Memory B cell (primary cell): ENCODE results near the gene C17orf67.

Experiments
- ATAC-seq: fragments of 150-1000 bp; cut with Tn5 transposase; 2 replicates; pipeline ENCODE4 v1.10.0; 2021; ENCODE audit warnings: low read depth, mild to moderate bottlenecking, moderate library complexity
- DNase-seq, 2 donors: peaks; one replicate each; pipeline ENCODE4 v3.0.0; 2022; ENCODE audit warnings: low spot score in 2 of 2
- H3K27ac Mint-ChIP-seq: one replicate; pipeline ENCODE4 v1.8.0; 2022; ENCODE audit warnings: mild to moderate bottlenecking, moderate library complexity, mixed read lengths
- H3K27me3 Mint-ChIP-seq: one replicate; pipeline ENCODE4 v1.8.0; 2022; ENCODE audit warnings: mixed read lengths
- H3K36me3 Mint-ChIP-seq: one replicate; pipeline ENCODE4 v1.8.0; 2022; ENCODE audit warnings: mild to moderate bottlenecking, mixed read lengths
- H3K4me1 Mint-ChIP-seq: one replicate; pipeline ENCODE4 v1.8.0; 2022; ENCODE audit warnings: mixed read lengths
- H3K4me3 Mint-ChIP-seq: one replicate; pipeline ENCODE4 v1.8.0; 2022; ENCODE audit warnings: mild to moderate bottlenecking, moderate library complexity, mixed read lengths
- H3K9me3 Mint-ChIP-seq: one replicate; pipeline ENCODE4 v1.8.0; 2022; ENCODE audit warnings: mixed read lengths

Gene C17orf67

GRCh38 chr17:56850591-56850990 is 16.9 kb upstream of the C17orf67 start:
- peaks cover 31% of the 10 kb centered on the region for H3K36me3 Mint-ChIP-seq
- H3K9me3 Mint-ChIP-seq = no peaks in the 10 kb centered on the region
- H3K4me1 Mint-ChIP-seq = peaks cover 10% of the 10 kb centered on the region
- DNase-seq = no peak
- ATAC-seq = no peak
- H3K27ac Mint-ChIP-seq = no peak overlapping the region
- H3K4me3 Mint-ChIP-seq = no peak overlapping the region
- no peaks in the 10 kb centered on the region for H3K27me3 Mint-ChIP-seq

GRCh38 chr17:56849131-56849530 is 15.4 kb upstream of the C17orf67 start:
- Mint-ChIP-seq H3K36me3 (peaks cover 26% of the 10 kb centered on the region), H3K27me3 (no peaks in the 10 kb centered on the region), H3K9me3 (no peaks in the 10 kb centered on the region), H3K27ac (no peak overlapping the region), H3K4me3 (no peak overlapping the region), H3K4me1 (peaks cover 10% of the 10 kb centered on the region)
- ATAC-seq = no peak
- DNase-seq = no peak

- Mint-ChIP-seq H3K27ac (no peak overlapping the region), H3K27me3 (no peaks in the 10 kb centered on the region), H3K4me1 (peaks cover 10% of the 10 kb centered on the region), H3K36me3 (peaks cover 26% of the 10 kb centered on the region), H3K9me3 (no peaks in the 10 kb centered on the region), H3K4me3 (no peak overlapping the region)
- ATAC-seq = no peak
- no peak for DNase-seq
Measured at GRCh38 chr17:56847106-56847505, 13.4 kb upstream of the C17orf67 start.

- Mint-ChIP-seq H3K27ac (no peak overlapping the region), H3K4me1 (peaks cover 10% of the 10 kb centered on the region), H3K9me3 (no peaks in the 10 kb centered on the region), H3K36me3 (peaks cover 20% of the 10 kb centered on the region), H3K27me3 (no peaks in the 10 kb centered on the region), H3K4me3 (no peak overlapping the region)
- DNase-seq (no peak), ATAC-seq (no peak)
Measured at GRCh38 chr17:56845934-56846333, 12.2 kb upstream of the C17orf67 start.

- Mint-ChIP-seq H3K27ac (no peak overlapping the region), H3K9me3 (no peaks in the 10 kb centered on the region), H3K36me3 (peaks cover 10% of the 10 kb centered on the region), H3K4me1 (peaks cover 9% of the 10 kb centered on the region), H3K4me3 (no peak overlapping the region), H3K27me3 (no peaks in the 10 kb centered on the region)
- DNase-seq (no peak), ATAC-seq (no peak)
Measured at GRCh38 chr17:56842577-56842976, 8.9 kb upstream of the C17orf67 start.

GRCh38 chr17:56838687-56839086 is 5.0 kb upstream of the C17orf67 start:
- no peaks in the 10 kb centered on the region for H3K27me3 Mint-ChIP-seq
- DNase-seq = no peak
- no peak overlapping the region for H3K27ac Mint-ChIP-seq
- H3K4me1 Mint-ChIP-seq = peaks cover 20% of the 10 kb centered on the region
- H3K36me3 Mint-ChIP-seq = peaks cover 11% of the 10 kb centered on the region
- no peak overlapping the region for H3K4me3 Mint-ChIP-seq
- H3K9me3 Mint-ChIP-seq = no peaks in the 10 kb centered on the region
- no peak for ATAC-seq

GRCh38 chr17:56835264-56835585 is 1.5 kb upstream of the C17orf67 start:
- Mint-ChIP-seq H3K4me1 (peaks cover 38% of the 10 kb centered on the region), H3K27me3 (no peaks in the 10 kb centered on the region), H3K36me3 (peaks cover 13% of the 10 kb centered on the region), H3K4me3 (peak overlapping the region; percentile 95), H3K9me3 (no peaks in the 10 kb centered on the region), H3K27ac (no peak overlapping the region)
- DNase-seq (no peak), ATAC-seq (no peak)

- Mint-ChIP-seq H3K4me1 (peaks cover 38% of the 10 kb centered on the region), H3K27me3 (no peaks in the 10 kb centered on the region), H3K27ac (peak overlapping the region; percentile 58), H3K4me3 (peak overlapping the region; percentile 95), H3K36me3 (peaks cover 11% of the 10 kb centered on the region), H3K9me3 (no peaks in the 10 kb centered on the region)
- peak; percentile 58 to 67 for DNase-seq
- peak; percentile 36 for ATAC-seq
Measured at GRCh38 chr17:56834380-56835263, 902 bp upstream of the C17orf67 start.

- ATAC-seq (peak; percentile 61), DNase-seq (peak; percentile 46 to 58)
- Mint-ChIP-seq H3K9me3 (no peaks in the 10 kb centered on the region), H3K27me3 (no peaks in the 10 kb centered on the region), H3K4me3 (peak overlapping the region; percentile 95), H3K4me1 (peaks cover 38% of the 10 kb centered on the region), H3K36me3 (peaks cover 11% of the 10 kb centered on the region), H3K27ac (peak overlapping the region; percentile 87)
Measured at GRCh38 chr17:56833057-56833808, 487 bp downstream of the C17orf67 start.

- H3K9me3 Mint-ChIP-seq = no peaks in the 10 kb centered on the region
- peaks cover 11% of the 10 kb centered on the region for H3K36me3 Mint-ChIP-seq
- ATAC-seq = no peak
- peak overlapping the region; percentile 74 for H3K4me3 Mint-ChIP-seq
- H3K4me1 Mint-ChIP-seq = peaks cover 31% of the 10 kb centered on the region
- H3K27me3 Mint-ChIP-seq = no peaks in the 10 kb centered on the region
- H3K27ac Mint-ChIP-seq = peak overlapping the region; percentile 87
- DNase-seq = no peak
Measured at GRCh38 chr17:56832446-56832845, 1.3 kb downstream of the C17orf67 start.

- Mint-ChIP-seq H3K4me3 (no peak overlapping the region), H3K4me1 (peaks cover 24% of the 10 kb centered on the region), H3K27ac (peak overlapping the region; percentile 43), H3K36me3 (peaks cover 7% of the 10 kb centered on the region), H3K9me3 (no peaks in the 10 kb centered on the region), H3K27me3 (no peaks in the 10 kb centered on the region)
- no peak for DNase-seq
- ATAC-seq = no peak
Measured at GRCh38 chr17:56831369-56832095, 2.2 kb downstream of the C17orf67 start.

GRCh38 chr17:56830726-56831368 is 2.9 kb downstream of the C17orf67 start:
- Mint-ChIP-seq H3K4me1 (peaks cover 22% of the 10 kb centered on the region), H3K27me3 (no peaks in the 10 kb centered on the region), H3K4me3 (no peak overlapping the region), H3K27ac (peak overlapping the region; percentile 43), H3K36me3 (peaks cover 4% of the 10 kb centered on the region), H3K9me3 (no peaks in the 10 kb centered on the region)
- DNase-seq (no peak), ATAC-seq (no peak)

- H3K27me3 Mint-ChIP-seq = no peaks in the 10 kb centered on the region
- H3K9me3 Mint-ChIP-seq = no peaks in the 10 kb centered on the region
- peaks cover 11% of the 10 kb centered on the region for H3K36me3 Mint-ChIP-seq
- no peak for ATAC-seq
- no peak overlapping the region for H3K27ac Mint-ChIP-seq
- no peak for DNase-seq
- peaks cover 9% of the 10 kb centered on the region for H3K4me1 Mint-ChIP-seq
- H3K4me3 Mint-ChIP-seq = no peak overlapping the region
Measured at GRCh38 chr17:56826611-56827414, 6.9 kb downstream of the C17orf67 start.
